ENCODE data around the gene P2RY2.

- TF ChIP-seq EZH2 (optimal IDR thresholded peaks at IDR 0.05; ENCODE audit: low read depth, low read length) (no peak), CTCF (IDR thresholded peaks at IDR 0.05; ENCODE audit: low read length) (no peak)
Observed at GRCh38 chr11:73174495-73174791, 43.6 kb upstream of the P2RY2 start.
